ELR (cell line): ENCODE data around the gene RASGRF1.
A peak's percentile ranks its signal among the peaks of the same experiment; 100 is the strongest.

Experiments used
- DNase-seq: peaks from one replicate; pipeline ENCODE4 v3.0.0-alpha.2; 2015; ENCODE audit warnings: low read depth

Gene RASGRF1

GRCh38 chr15:78983146-78983918 is 107.2 kb downstream of the RASGRF1 start:
- DNase-seq = no peak

- DNase-seq = no peak
Measured at GRCh38 chr15:78982736-78983135, 107.8 kb downstream of the RASGRF1 start.

GRCh38 chr15:78981532-78982313 is 108.9 kb downstream of the RASGRF1 start:
- DNase-seq = no peak

GRCh38 chr15:78979456-78980320 is 110.9 kb downstream of the RASGRF1 start:
- DNase-seq = peak; percentile 86

- DNase-seq = no peak
Measured at GRCh38 chr15:78978601-78979179, 111.9 kb downstream of the RASGRF1 start.

GRCh38 chr15:78977591-78978347 is 112.8 kb downstream of the RASGRF1 start:
- no peak for DNase-seq

GRCh38 chr15:78977091-78977571 is 113.4 kb downstream of the RASGRF1 start:
- no peak for DNase-seq

- DNase-seq = no peak
Measured at GRCh38 chr15:78976691-78977090, 113.9 kb downstream of the RASGRF1 start.

GRCh38 chr15:78974272-78974918 is 116.2 kb downstream of the RASGRF1 start:
- DNase-seq = no peak

GRCh38 chr15:78969687-78970349 is 120.8 kb downstream of the RASGRF1 start:
- no peak for DNase-seq

- no peak for DNase-seq
Measured at GRCh38 chr15:78968539-78969271, 121.9 kb downstream of the RASGRF1 start.

GRCh38 chr15:78968114-78968513 is 122.5 kb downstream of the RASGRF1 start:
- no peak for DNase-seq

GRCh38 chr15:78960308-78960707 is 130.3 kb downstream of the RASGRF1 start:
- DNase-seq = no peak

GRCh38 chr15:78959360-78959759 is 131.2 kb downstream of the RASGRF1 start:
- no peak for DNase-seq

- DNase-seq = no peak
Measured at GRCh38 chr15:78957416-78958093, 133.0 kb downstream of the RASGRF1 start.

GRCh38 chr15:78956937-78957336 is 133.6 kb downstream of the RASGRF1 start:
- DNase-seq = no peak

- no peak for DNase-seq
Measured at GRCh38 chr15:78955355-78955754, 135.2 kb downstream of the RASGRF1 start.

GRCh38 chr15:78951841-78952238 is 138.7 kb downstream of the RASGRF1 start:
- peak; percentile 51 for DNase-seq
